NCI-H1930 (cell line): Measurements from ENCODE around the gene RCAN2.
"Not testable (repeated sequence)": the region's sequence is repeated elsewhere in the genome, so short reads cannot be mapped to it uniquely, and the experiment has no call there.

Experiments used
- DNase-seq, 2 experiments: peaks; one replicate each; lab custom pipeline; 2025; lab: John Stamatoyannopoulos, UW

The RCAN2 gene

DNA sequence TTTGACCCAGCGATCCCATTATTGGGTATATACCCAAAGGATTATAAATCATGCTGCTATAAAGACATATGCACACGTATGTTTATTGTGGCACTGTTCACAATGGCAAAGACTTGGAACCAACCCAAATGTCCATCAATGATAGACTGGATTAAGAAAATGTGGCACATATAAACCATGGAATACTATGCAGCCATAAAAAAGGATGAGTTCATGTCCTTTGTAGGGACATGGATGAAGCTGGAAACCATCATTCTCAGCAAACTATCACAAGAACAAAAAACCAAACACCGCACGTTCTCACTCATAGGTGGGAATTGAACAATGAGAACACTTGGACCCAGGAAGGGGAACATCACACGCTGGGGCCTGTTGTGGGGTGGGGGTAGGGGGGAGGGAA lies 103.5 kb downstream of the RCAN2 start:
- not testable (repeated sequence) for DNase-seq

DNA sequence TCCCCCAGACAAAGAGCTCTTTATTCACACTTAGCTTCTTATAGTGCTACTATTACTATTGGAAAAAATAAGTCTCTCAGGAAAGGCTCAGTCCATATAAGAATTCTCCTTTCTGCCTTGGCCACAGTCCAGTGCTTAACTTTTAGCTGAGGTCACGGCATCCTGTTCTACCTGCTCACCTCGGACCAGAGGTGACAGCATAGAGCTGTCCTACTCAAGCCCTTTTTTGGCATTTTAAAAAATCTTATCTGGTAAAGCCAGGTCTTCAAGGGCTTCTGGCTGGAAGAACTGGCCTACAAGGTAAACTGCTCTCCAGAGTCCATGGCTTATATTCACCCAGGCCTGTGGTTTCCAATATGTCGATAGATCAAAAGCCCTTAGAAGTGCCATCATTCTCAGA lies 109.7 kb downstream of the RCAN2 start:
- DNase-seq: no peak

DNA sequence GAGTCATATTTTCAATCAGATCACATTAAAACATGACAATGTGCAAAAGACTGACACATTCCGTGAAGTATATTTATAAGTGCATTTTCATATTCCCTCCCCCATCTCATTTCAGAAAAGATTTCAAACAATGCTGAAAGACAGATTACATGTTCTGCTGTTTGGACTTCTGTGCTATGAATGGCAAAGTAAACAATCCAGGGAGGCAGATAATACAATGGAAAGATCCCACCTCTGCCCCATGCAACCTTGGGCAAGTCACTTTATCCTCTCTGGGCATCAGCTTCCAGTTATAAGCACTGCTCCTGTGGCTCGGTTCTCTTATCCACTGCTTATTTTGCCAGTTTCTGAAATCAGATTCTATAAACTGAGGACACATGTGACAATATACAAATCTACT lies 110.2 kb downstream of the RCAN2 start:
- no peak for DNase-seq

DNA sequence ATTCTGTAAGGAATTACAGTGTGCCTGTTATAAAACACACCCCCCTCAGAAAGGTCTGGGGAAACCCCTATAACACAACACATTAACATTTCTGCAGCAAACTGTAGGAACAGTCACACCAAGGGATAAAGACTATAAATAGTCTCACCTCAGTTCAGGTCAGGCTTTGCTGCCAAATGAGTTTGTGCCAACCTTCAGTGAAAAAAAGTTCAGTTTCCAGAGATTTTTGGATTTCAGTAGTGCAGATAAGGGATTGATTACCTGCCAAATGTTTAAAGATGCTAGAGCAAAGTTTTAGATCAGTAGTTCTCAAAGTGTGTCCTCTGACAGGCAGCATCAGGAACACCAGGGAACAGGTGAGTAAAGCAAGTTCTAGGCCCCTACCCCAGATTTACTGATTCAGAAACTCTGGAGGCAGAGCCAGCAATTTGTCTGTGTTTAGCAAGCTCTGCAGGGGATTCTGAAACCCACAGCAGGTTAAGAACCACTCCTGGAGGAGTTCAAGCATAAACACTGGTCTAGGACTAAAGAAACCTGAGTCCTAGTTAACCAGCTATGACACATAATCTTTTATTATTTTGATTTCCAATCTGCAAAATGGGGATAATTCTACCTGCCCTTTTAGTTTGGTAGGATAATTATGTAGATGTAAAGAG lies 111.0 kb downstream of the RCAN2 start:
- DNase-seq: peak in 1 of 2 experiments; percentile 22

DNA sequence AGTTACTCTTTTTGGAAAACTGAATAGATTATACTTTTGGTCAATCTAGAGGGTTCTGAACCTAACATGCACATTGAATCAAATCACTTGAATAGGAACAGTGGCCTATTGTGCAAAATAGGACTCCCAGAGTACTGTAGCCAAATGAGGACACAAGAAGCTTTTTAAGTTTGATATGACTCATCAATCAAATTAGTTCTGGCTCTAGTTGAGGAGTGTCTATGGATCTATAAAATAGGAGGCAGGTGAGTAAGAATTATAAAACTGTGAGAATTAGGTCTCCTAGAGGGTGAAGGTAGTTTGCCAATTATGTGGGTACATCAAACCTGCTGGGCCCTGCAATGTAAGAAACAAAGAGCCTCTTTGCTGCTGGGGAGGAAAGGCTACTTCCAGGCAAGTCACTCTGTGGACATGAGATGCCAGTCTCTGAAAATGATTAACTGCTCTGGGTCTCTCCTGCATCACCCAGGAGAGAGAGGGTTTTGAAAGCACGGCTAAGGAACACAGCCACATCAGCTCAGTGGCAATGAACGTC lies 112.3 kb downstream of the RCAN2 start:
- DNase-seq: no peak

DNA sequence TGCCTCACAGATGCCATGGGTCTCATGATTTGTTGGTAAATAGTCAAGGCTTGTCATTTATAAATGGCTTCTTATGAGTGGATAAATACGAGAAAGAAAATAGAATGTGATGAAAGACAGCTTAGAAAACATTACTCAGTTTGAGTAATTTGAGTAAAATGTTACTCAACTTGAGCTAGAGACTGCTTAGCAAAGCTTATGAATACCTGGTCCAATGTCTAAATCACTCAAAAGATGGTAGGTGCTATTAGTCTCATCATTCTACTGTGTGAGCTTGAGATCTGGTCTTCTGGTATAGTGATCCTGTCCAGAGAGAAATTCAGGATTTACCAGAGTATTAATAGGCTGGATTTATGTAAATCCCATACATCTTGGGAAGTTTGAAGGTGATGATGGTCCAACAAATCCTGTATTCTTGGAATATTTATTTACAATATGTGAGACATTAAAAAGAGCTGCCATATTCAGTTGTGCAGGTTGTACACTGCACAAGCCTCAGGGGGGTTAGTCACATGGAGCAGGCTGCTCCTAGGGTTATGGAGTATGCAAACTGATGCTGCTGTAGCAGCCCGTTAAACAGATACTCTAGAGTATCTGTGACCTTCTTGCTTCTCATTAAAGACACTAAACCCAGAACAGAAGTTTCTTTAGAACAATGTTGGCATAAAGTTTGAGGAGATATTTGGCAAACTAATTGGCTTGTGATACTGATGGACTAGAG lies 112.9 kb downstream of the RCAN2 start:
- DNase-seq: no peak

DNA sequence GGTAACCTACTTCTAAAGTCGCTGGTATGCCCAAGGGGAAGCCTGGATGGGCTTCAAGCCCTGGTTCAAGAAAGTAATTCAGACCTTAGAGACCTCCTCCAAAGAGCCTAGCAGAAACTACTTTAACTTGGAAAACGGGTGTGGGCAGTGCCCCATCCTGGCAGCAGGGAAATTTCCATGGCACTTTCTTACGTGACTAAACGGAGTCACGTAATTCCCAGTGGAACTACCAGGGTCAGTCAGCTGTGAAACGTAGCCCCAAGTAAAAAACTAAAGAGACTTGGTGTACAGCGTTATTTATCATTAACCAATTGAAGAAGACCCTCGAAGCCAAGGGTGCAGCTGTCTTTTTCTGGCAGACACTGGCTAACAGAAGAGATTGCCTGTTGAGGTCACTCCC lies 114.0 kb downstream of the RCAN2 start:
- DNase-seq: no peak

DNA sequence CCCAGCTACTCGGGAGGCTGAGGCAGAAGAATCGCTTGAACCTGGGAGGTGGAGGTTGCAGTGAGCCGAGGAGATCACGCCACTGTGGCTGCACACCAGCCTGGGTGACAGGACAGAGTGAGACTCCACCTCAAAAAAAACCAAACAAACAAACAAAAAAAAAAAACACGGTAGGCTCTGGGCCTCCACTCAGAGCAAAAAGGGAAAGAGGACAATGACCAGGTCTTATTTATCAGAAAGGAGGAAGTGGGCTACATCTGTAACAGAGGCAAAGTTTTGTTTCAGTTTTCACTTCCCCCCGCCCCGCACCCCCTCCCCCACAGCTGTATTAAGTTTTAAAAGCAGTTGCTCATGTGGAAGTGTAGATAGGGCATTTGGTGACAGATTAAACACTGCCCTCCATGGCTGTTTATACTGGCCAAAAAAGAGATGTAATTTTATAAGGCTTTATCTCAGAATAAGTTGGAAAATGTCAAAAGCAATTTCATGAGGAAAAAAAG lies 114.6 kb downstream of the RCAN2 start:
- no peak for DNase-seq

DNA sequence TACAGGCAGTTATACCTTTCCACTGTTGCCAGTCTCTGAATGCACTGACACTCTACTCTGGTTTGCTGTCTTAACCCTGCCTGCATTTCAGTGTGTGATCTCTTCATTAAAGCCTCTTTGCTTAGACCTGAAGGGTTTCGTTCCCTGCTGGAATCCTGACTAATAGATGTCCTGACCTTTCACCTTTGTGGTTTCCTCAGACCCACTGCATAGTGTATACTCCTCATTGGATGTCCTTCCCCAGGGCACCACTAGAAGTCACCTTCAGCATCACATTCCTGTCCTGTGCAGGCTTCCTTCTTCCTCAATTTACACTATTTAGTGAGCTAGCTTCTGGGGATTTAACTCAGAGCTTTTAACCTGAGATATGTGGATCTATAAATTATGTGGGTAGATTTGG lies 120.6 kb downstream of the RCAN2 start:
- DNase-seq: no peak

DNA sequence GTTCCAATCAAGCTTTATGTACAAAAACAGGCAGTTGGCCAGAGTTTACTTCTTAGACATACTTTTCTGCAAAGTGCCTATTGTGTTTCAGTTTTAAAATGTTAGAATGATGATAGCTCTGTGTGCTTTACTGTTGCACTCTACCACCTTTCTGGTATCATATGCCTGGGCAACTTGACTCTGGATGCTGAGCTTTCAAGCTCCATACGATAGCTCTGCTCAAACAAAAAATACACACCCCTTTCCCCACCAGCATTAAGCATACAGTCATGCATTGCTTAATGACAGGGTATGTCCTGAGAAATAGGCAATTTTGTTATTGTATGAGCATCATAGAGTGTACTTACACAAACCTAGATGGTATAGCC lies 123.1 kb downstream of the RCAN2 start:
- no peak for DNase-seq

DNA sequence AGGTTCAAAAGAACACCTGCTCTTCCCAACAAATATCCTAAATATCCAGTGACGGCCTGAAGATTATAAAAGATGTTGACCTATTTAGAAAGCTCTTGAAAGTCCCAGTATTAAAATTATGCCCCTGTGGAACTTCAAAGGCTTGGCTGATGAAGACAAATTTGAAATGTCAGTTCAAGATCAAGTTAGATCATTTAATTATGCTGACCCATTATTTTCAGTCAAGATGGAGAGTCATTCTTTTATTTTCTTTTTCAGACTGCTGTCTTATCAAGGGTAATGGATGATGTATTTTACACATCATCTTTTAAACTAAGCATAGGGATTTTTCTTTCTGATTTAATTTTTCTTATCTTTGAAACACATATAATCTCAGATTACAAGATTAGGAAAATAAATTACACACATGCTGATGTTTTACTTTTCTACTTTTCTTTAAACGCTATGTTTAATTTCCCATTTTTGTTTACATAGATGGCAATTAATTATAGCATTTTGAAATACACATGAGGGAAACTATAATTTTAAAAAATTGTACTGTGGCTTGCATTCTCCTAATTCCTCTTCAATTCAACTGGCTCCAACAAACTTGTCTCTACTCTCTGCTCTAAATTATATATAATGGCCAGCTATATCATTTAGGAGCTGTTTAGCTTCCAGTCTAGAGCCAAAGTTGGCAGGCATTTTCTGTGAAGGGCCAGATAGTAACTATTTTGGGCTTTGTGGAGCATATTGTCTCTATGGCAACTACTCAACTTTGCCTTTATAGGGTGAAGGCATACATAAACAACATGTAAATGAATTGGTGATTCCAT lies 123.7 kb downstream of the RCAN2 start:
- DNase-seq: peak in 1 of 2 experiments; percentile 13

DNA sequence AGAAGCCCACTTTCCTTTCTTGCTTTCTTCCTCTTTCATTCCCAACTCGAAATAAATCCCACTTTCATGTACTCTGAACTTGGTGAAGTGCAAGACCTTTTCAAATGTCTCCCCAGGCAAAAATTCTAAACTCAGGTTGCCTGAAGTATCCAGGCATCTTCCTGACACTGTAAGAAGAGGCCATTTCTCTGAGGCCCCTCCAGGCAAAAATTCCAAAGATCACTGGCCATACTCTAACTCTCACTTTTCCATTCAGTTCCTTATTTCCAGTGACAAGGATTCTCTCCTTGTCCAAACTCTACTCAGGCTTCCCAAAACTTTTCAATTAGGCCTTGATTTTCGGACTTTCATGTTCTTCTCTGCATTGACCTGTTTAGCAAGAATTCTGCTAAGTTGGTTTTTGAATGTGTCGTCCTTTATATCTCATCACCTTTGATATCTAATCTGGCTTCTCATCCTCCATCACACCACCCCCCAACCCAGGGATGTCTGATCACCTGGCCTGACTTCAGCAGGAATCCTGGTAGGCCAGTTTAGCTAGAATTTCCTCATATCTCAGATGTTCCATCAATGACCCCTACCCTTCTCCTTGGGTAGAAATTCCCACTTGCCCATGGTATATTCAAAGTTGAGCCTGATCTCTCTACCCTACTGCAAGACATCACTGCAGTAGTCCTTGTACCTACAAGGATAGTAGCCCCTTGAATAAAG lies 124.9 kb downstream of the RCAN2 start:
- DNase-seq: no peak

DNA sequence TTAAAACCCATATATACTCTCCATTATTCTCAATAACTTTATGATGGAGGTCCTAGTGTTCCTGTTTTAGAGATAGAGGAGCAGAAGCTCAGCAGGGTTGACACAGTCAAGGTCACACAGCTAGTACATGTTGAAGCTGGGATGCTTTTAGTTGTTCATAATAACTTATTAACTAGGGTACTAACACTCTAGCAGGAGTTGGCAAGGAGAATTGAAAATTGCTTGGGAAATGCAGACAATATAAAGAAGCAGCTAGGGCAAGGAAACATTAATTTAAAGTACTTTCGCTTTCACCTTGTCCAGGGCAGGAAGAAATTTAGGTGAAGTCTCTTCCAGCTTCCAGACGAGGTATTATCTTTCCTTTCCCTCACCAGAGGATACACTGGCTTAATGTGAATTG lies 133.7 kb downstream of the RCAN2 start:
- no peak for DNase-seq

DNA sequence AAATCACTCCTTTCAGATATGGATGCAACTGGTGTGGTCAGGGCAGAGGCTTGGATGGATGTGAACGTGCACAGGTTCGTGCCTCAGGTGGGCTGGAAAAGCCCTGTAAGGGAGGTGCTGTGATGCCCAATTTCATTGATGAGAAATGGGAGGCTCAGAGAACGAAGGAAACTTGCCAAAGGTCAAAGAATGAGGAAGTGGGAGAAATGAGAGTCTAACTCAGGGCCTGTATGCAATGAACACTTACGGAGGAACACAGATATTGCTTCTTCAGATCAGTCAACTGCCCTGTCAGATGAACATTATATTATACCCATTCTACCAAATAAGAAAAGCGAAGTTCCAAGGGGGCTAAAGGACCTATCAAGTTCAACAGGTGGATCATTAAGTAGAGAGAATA lies 134.7 kb downstream of the RCAN2 start:
- no peak for DNase-seq

DNA sequence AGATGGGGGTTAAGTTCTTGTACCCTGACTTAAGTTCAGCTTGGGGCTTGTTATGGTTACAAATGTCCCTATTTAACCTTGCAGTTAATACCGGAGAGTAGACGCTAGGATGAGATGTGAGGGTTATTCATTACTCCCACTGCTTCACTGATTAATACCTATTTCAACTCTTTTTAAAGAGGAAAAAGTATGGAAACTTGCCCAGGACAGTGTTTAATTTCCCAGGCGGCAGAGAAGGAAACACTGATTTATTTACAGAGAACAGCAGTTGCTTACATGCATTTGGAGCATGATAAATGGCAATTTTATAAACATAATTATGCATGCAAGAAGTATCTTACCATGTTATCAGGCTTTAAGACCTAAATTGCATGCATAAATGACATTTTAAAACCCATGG lies 137.7 kb downstream of the RCAN2 start:
- DNase-seq: no peak

DNA sequence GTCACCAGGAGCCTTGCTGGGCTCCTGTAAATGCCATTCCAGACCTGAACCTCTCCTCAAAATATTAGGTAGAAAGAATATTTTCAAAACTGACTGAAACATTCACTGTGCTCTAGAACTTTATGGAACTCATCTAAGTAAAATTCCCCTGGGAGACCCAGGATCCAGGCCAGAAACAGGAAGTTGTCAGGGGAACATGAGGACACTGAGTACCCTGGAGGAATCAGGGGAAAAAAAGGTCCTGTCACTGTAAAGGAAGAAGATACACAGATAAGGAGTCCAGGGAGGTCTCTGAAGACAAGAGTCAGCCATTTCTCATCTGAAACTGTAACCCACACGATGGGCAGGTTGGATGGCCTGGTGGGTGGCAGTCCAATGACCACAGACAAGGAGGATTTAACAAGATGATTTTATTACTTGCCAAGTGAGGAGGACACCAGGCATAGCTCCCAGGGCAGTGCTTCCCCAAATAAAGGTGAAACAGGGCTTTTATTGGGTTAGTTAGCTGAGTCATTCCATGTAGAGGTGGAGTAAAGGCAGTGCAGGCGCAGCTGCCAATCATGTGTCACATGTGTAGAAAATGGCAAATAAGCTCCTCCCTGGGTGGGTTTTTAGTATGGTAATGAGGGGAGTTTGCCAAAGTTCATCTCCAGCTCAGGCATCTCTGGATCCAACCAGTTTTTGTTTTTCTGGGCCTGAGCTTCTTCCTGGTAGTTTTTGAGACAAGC lies 138.5 kb downstream of the RCAN2 start:
- no peak for DNase-seq

DNA sequence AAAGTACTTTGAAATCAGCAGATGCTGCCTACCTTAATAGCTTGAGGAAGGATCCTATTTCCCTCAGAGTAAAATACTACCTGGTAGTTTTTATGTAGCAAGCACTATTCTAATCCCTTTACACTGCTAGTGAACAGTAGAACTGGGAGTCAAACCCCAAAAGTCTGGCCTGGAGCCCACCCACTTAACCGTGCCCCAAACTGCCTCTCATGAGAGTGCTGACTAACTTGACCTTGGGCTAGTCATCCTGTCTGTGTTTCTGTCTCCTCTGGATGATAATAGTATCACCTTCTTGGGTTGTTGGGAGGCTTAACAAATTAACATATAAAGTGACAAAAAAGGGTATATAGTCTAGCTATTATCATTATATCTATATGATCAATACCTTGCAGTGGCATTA lies 140.5 kb downstream of the RCAN2 start:
- no peak for DNase-seq

DNA sequence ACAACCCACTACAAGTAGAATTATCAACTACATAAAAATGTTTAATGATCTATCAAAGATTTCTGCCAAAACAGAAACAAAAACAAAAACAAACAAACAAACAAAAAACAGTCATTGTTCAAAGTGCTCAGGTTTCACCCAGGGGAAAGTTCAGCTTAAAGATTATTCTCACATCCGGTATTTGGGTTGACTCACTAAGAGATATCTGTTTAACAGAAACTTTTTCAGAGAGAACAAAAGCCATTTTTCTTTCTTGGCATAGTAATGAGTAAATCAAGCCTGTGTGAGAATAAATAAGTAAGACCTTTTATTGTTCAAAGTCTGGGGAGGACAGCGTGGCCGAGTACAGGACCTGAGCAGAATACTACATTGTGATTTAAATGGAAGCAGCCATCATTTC lies 143.6 kb downstream of the RCAN2 start:
- no peak for DNase-seq

DNA sequence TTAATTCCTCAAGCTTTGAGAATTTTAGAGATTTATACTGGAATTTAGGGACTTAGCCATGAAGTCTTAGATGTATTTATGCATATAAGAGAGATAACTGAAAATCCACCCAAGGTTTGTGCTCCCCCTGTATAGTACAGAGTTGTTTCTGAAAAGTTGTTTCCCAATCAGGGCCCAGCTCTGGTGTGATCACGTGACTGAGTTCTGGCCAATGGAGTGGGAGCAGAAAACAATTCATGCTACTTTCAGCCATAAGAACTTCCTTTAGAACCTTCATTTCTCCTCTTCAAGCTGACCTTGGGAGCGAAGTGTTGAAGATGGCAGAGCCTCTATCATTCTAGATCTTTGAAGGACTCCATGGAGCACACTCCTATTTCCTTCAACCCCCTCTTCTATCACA lies 151.0 kb downstream of the RCAN2 start:
- DNase-seq: no peak

DNA sequence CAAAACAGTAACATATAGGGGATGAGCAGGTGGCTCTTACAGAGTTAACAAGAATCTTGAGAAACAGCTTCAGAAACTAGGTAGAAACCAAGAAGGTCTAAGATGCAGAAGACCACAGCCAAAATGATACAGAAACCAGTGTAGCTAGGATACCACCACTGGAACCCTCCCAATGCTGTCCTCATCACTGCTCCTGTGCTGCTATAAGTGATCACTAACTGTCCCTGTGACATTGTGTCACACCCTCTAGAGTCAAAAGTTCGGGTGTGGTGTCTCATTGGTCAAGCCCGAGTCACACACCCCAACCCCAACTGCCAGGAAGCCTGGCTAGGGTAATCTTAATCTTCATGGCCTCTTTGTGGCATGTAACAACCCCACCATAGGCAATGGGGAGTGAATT lies 153.1 kb downstream of the RCAN2 start:
- no peak for DNase-seq

DNA sequence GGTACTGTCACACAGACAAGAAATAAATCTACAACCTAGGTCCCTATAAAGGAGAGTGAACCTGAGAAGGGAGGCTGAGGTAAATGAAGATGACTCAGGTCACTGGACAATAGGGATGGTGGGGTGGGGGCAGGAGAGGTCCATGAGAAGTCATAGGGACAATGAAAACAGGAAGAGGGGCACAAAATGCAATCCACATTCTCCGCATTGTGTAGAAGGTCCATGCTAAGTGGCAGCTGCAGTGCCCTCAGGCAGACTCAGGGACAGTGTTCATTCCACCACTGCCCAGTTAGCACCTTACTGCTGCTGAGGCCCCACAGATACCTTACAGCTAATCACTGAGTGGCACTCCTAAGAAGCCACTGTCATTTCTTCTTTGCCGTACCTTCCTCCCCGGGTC lies 156.8 kb downstream of the RCAN2 start:
- DNase-seq: no peak
